ENCODE measurements around the gene KAZALD1.

The KAZALD1 gene

GRCh38 chr10:101079874-101080273, 18.1 kb downstream of the KAZALD1 start:
- peaks cover 23% of the 10 kb centered on the region for H3K27me3 ChIP-seq (replicated peaks)
- in situ Hi-C loops (cut with HindIII; ENCODE audit: low pct_ligation_motif_present, low sequenced_read_pairs) = no loop called here
- DNase-seq = no peak

DNA sequence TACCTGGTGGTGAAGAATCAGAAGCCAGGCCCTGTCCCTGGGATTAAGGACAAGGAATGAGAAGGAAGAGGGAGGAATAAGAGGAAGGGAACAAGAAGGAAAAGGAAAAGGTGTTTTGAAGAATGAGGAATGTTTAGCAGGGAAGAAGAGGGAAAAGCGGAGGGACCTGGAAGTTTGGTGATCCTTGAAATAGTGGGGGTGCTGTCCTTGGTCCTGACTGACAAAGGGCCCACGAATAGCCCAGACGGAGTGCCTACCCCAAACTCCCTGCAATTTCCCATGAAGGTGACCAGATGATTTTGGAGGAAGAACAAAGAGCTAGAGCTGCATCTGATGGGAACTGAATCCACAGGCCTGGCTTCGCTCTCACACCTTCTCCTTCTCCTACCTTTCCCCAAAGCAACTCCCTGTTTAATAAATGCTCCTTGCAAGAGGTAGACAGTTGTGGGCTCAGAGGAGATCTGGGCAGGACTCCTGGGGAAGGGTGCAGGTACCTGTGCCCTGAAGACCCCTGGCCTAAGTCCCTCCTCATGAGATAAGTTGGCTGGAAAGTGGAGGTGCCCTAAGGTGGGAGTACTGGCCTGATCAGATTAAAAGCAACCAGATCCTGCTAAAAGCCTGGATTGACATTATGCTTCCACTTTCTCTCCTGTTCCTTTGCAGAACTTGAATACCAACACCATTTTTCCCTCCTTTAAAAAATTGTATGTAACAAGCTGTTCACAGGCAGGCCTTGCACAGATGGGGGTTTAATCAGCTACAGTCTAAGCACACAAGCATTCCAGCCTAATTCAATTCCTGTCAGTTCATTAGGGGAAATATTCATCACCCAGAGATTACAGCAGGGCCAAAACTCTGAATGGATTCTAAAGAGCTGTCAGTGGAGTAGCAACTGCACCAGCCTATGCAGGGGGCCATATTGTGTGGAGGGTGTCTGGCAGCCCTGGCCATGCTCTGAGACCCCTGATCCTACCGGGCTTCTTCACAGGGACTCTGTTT, 19.4 kb downstream of the KAZALD1 start:
- no peak overlapping the region for H3K4me3 ChIP-seq (ENCODE audit: low read depth, low read length)
- no peak overlapping the region for H3K27ac ChIP-seq
- DNase-seq = no peak
- peaks cover 13% of the 10 kb centered on the region for H3K27me3 ChIP-seq (replicated peaks)
- in situ Hi-C loops (cut with HindIII; ENCODE audit: low pct_ligation_motif_present, low sequenced_read_pairs) = no loop called here
- TF ChIP-seq, protein P1, sequence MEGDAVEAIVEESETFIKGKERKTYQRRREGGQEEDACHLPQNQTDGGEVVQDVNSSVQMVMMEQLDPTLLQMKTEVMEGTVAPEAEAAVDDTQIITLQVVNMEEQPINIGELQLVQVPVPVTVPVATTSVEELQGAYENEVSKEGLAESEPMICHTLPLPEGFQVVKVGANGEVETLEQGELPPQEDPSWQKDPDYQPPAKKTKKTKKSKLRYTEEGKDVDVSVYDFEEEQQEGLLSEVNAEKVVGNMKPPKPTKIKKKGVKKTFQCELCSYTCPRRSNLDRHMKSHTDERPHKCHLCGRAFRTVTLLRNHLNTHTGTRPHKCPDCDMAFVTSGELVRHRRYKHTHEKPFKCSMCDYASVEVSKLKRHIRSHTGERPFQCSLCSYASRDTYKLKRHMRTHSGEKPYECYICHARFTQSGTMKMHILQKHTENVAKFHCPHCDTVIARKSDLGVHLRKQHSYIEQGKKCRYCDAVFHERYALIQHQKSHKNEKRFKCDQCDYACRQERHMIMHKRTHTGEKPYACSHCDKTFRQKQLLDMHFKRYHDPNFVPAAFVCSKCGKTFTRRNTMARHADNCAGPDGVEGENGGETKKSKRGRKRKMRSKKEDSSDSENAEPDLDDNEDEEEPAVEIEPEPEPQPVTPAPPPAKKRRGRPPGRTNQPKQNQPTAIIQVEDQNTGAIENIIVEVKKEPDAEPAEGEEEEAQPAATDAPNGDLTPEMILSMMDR (IDR thresholded peaks at IDR 0.05; ENCODE audit: low read depth, low read length, missing control alignments) = no peak
- H3K36me3 ChIP-seq (replicated peaks) = no peaks in the 10 kb centered on the region

More at GRCh38 chr10:101079874-101080273, 18.1 kb downstream of the KAZALD1 start:
- no peak overlapping the region for H3K27ac ChIP-seq
- no peaks in the 10 kb centered on the region for H3K36me3 ChIP-seq (replicated peaks)
- H3K4me3 ChIP-seq (ENCODE audit: low read depth, low read length) = no peak overlapping the region
- TF ChIP-seq, protein P1 (IDR thresholded peaks at IDR 0.05; ENCODE audit: low read depth, low read length, missing control alignments) = no peak

- TF ChIP-seq, protein P1 (IDR thresholded peaks at IDR 0.05; ENCODE audit: low read depth, low read length, missing control alignments) = no peak
- H3K27me3 ChIP-seq (replicated peaks) = peaks cover 13% of the 10 kb centered on the region
- in situ Hi-C loops (cut with HindIII; ENCODE audit: low pct_ligation_motif_present, low sequenced_read_pairs) = no loop called here
- no peaks in the 10 kb centered on the region for H3K36me3 ChIP-seq (replicated peaks)
- no peak for DNase-seq
- no peak overlapping the region for H3K4me3 ChIP-seq (ENCODE audit: low read depth, low read length)
- no peak overlapping the region for H3K27ac ChIP-seq
Measured at GRCh38 chr10:101085846-101086245, 24.1 kb downstream of the KAZALD1 start.

DNA sequence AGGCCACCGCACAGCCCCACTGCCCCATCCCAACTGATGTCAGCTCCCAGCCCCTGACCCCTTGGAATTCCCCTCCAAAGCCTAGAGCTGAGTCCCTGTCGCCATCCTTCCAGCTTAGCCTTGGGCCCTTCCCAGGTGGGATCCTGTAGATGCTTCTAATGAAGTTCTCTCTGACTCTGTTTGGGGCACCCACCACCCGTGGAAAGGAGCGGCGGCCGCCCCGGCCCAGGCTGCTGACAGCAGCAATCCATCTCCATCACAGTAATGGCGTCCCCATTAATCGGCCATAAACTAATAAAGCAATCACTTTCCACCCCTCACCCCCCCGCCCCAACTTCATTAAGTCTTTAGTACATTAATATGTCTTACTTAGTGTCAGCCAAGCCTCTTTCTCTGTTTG, 25.6 kb downstream of the KAZALD1 start:
- TF ChIP-seq, protein P1 (IDR thresholded peaks at IDR 0.05; ENCODE audit: low read depth, low read length, missing control alignments) = no peak
- no peak for DNase-seq
- Histone ChIP-seq H3K27ac (no peak overlapping the region), H3K36me3 (replicated peaks) (no peaks in the 10 kb centered on the region), H3K4me3 (ENCODE audit: low read depth, low read length) (no peak overlapping the region), H3K27me3 (replicated peaks) (peaks cover 10% of the 10 kb centered on the region)
- in situ Hi-C loops (cut with HindIII; ENCODE audit: low pct_ligation_motif_present, low sequenced_read_pairs) = no loop called here

GRCh38 chr10:101087965-101088364, 26.2 kb downstream of the KAZALD1 start:
- TF ChIP-seq, protein P1 (IDR thresholded peaks at IDR 0.05; ENCODE audit: low read depth, low read length, missing control alignments) = no peak
- H3K27me3 ChIP-seq (replicated peaks) = peaks cover 13% of the 10 kb centered on the region
- H3K4me3 ChIP-seq (ENCODE audit: low read depth, low read length) = no peak overlapping the region
- DNase-seq = no peak
- no peak overlapping the region for H3K27ac ChIP-seq
- in situ Hi-C loops (cut with HindIII; ENCODE audit: low pct_ligation_motif_present, low sequenced_read_pairs) = no loop called here
- no peaks in the 10 kb centered on the region for H3K36me3 ChIP-seq (replicated peaks)

Data from brain microvascular endothelial cell (primary cell).